GM23338 (cell line): ENCODE measurements around the gene OR51T1. TPM values are rescaled to one million over a fixed set of nuclear protein-coding genes. Genes with fewer than 3 reads are reported as not detected.

Experiments used
- ATAC-seq: fragments of 200-7000 bp; cut with Tn5 transposase; 3 replicates; pipeline ENCODE4 v1.9.1; 2020
- DNase-seq: peaks from one replicate; pipeline ENCODE4 v3.0.0-alpha.2; 2015; ENCODE audit warnings: low spot score
- H2AFZ ChIP-seq: fragments of 200-600 bp; sonication (generic); 2 replicates; pipeline ENCODE4 v1.8.0; 2016; ENCODE audit warnings: antibody characterized with exemption, mild to moderate bottlenecking, moderate library complexity
- H3F3A ChIP-seq: fragments of 200-600 bp; sonication (generic); replicated peaks from 2 replicates; pipeline ENCODE4 v1.8.0; 2017; ENCODE audit warnings: antibody characterized with exemption, mixed run types, low read depth
- H3K27ac ChIP-seq: fragments of 200-600 bp; sonication (generic); 2 replicates; pipeline ENCODE4 v1.6.1; 2016; ENCODE audit warnings: low read depth
- H3K27me3 ChIP-seq: fragments of 200-600 bp; sonication (generic); 2 replicates; pipeline ENCODE4 v1.8.0; 2016; ENCODE audit warnings: mild to moderate bottlenecking, mixed run types, moderate library complexity; ENCODE audit not compliant: insufficient read depth
- H3K36me3 ChIP-seq: fragments of 200-600 bp; sonication (generic); 2 replicates; pipeline ENCODE4 v1.8.0; 2016; ENCODE audit warnings: mild to moderate bottlenecking; ENCODE audit not compliant: insufficient read depth
- H3K4me1 ChIP-seq: fragments of 200-600 bp; sonication (generic); 2 replicates; pipeline ENCODE4 v1.8.0; 2016; ENCODE audit warnings: mild to moderate bottlenecking, moderate library complexity; ENCODE audit not compliant: insufficient read depth
- H3K4me2 ChIP-seq: fragments of 200-600 bp; sonication (generic); 2 replicates; pipeline ENCODE4 v1.7.1; 2017; ENCODE audit warnings: mixed run types
- H3K4me3 ChIP-seq: fragments of 200-600 bp; sonication (generic); 2 replicates; pipeline ENCODE4 v1.6.1; 2016; ENCODE audit warnings: mixed run types
- H3K79me2 ChIP-seq: fragments of 200-600 bp; sonication (generic); replicated peaks from 2 replicates; pipeline ENCODE4 v1.8.0; 2017; ENCODE audit warnings: mild to moderate bottlenecking; ENCODE audit not compliant: insufficient read depth
- H3K9me2 ChIP-seq: fragments of 200-600 bp; sonication (generic); 2 replicates; pipeline ENCODE4 v1.8.0; 2017; ENCODE audit not compliant: insufficient read depth
- H4K20me1 ChIP-seq: fragments of 200-600 bp; sonication (generic); replicated peaks from 2 replicates; pipeline ENCODE4 v1.8.0; 2017; ENCODE audit warnings: mild to moderate bottlenecking; ENCODE audit not compliant: insufficient read depth
- H3K27ac Mint-ChIP-seq: 2 replicates; pipeline ENCODE4 v1.8.0; 2020; ENCODE audit warnings: inconsistent platforms, mild to moderate bottlenecking, moderate library complexity, mixed read lengths
- H3K27me3 Mint-ChIP-seq: 3 replicates; pipeline ENCODE4 v1.8.0; 2022; ENCODE audit warnings: low read depth, mild to moderate bottlenecking, moderate library complexity, mixed read lengths, inconsistent platforms; ENCODE audit not compliant: insufficient read depth, poor library complexity
- H3K36me3 Mint-ChIP-seq: 3 replicates; pipeline ENCODE4 v1.8.0; 2021; ENCODE audit warnings: low read depth, mild to moderate bottlenecking, inconsistent platforms, moderate library complexity, mixed read lengths
- H3K4me1 Mint-ChIP-seq: 3 replicates; pipeline ENCODE4 v1.8.0; 2020; ENCODE audit warnings: mild to moderate bottlenecking, inconsistent platforms, mixed read lengths
- H3K4me3 Mint-ChIP-seq: 3 replicates; pipeline ENCODE4 v1.8.0; 2021; ENCODE audit warnings: moderate library complexity, mild to moderate bottlenecking, inconsistent platforms, mixed read lengths
- H3K9me3 Mint-ChIP-seq: 3 replicates; pipeline ENCODE4 v1.8.0; 2020; ENCODE audit warnings: moderate library complexity, mild to moderate bottlenecking, inconsistent platforms, mixed read lengths
- EZH2 ChIP-seq: fragments of 200-600 bp; sonication (generic); IDR thresholded peaks from one replicate; pipeline ENCODE4 v1.8.0; 2017; ENCODE audit warnings: antibody characterized with exemption, mild to moderate bottlenecking, low read depth; ENCODE audit not compliant: unreplicated experiment
- NANOG ChIP-seq: IDR thresholded peaks from 2 replicates; pipeline ENCODE4 v1.6.1; 2016; ENCODE audit warnings: antibody characterized with exemption, borderline replicate concordance
- STAT1 ChIP-seq: IDR thresholded peaks from one replicate; pipeline ENCODE4 v1.6.1; 2016; ENCODE audit warnings: antibody characterized with exemption; ENCODE audit not compliant: unreplicated experiment
- ZNF462 ChIP-seq: fragments of 250-450 bp; sonication (Bioruptor Pico); IDR thresholded peaks from 2 replicates; pipeline ENCODE4 v1.5.0; 2020; ENCODE audit warnings: mild to moderate bottlenecking, moderate library complexity
- polyA plus RNA-seq: library from polyadenylated mRNA; unstranded; fragments of >200 nt; fragmentation: Nextera tagmentation; extraction: Ambion mirVana; gene quantifications from 2 replicates; pipeline ENCODE4 v1.2.1, GENCODE V29; 2016
- total RNA-seq: library from RNA; depleted of rRNA; stranded (reverse); fragments of >200 nt; shearing (Covaris generic); gene quantifications from 2 replicates; pipeline ENCODE4 v1.2.3, GENCODE V29; 2014
- TF ChIP-seq, protein P1 (sequence below): IDR thresholded peaks from 2 replicates; pipeline ENCODE4 v1.6.1; 2016; ENCODE audit warnings: antibody characterized with exemption
- TF ChIP-seq, protein P2 (sequence below), 2 experiments: fragments of 200-600 bp in 1 of 2; sonication (generic) in 1 of 2; conservative IDR thresholded peaks; 2 replicates each; pipeline versions ENCODE4 v1.5.1 to v1.6.1; 2016 to 2017; ENCODE audit warnings: antibody characterized with exemption in 2 of 2, low read depth in 2 of 2, mild to moderate bottlenecking in 2 of 2, moderate library complexity in 1 of 2

Gene OR51T1
- total and polyA plus RNA-seq, 2 experiments from 2014 or later, result not detected

DNA sequence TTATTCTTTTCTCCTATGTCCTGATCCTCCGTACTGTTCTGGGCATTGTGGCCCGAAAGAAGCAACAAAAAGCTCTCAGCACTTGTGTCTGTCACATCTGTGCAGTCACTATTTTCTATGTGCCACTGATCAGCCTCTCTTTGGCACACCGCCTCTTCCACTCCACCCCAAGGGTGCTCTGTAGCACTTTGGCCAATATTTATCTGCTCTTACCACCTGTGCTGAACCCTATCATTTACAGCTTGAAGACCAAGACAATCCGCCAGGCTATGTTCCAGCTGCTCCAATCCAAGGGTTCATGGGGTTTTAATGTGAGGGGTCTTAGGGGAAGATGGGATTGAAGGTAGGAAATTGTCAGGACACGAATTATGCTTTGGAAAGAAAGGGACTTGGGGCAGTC is 843 bp downstream of the OR51T1 start:
- 0 out of 3 replicates have a peak, but pooled peaks cover 3% of the 10 kb centered on the region for H3K4me1 Mint-ChIP-seq
- Histone ChIP-seq H3K27ac (no peak overlapping the region), H3K4me3 (no peak overlapping the region), H2AFZ (no peak overlapping the region), H3F3A (no peaks in the 10 kb centered on the region), H3K27me3 (no peaks in the 10 kb centered on the region), H3K36me3 (no peaks in the 10 kb centered on the region), H4K20me1 (no peaks in the 10 kb centered on the region), H3K4me1 (no peaks in the 10 kb centered on the region), H3K79me2 (no peaks in the 10 kb centered on the region), H3K9me2 (no peaks in the 10 kb centered on the region), H3K4me2 (no peak overlapping the region)
- no peaks in the 10 kb centered on the region for H3K36me3 Mint-ChIP-seq
- no peaks in the 10 kb centered on the region for H3K9me3 Mint-ChIP-seq
- H3K4me3 Mint-ChIP-seq, result no peak overlapping the region
- no peak for DNase-seq
- TF ChIP-seq EZH2 (no peak), NANOG (no peak), STAT1 (no peak), ZNF462 (CRISPR knock-in tag) (no peak)
- TF ChIP-seq, protein P1, sequence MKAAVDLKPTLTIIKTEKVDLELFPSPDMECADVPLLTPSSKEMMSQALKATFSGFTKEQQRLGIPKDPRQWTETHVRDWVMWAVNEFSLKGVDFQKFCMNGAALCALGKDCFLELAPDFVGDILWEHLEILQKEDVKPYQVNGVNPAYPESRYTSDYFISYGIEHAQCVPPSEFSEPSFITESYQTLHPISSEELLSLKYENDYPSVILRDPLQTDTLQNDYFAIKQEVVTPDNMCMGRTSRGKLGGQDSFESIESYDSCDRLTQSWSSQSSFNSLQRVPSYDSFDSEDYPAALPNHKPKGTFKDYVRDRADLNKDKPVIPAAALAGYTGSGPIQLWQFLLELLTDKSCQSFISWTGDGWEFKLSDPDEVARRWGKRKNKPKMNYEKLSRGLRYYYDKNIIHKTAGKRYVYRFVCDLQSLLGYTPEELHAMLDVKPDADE, result no peak
- TF ChIP-seq, protein P2, sequence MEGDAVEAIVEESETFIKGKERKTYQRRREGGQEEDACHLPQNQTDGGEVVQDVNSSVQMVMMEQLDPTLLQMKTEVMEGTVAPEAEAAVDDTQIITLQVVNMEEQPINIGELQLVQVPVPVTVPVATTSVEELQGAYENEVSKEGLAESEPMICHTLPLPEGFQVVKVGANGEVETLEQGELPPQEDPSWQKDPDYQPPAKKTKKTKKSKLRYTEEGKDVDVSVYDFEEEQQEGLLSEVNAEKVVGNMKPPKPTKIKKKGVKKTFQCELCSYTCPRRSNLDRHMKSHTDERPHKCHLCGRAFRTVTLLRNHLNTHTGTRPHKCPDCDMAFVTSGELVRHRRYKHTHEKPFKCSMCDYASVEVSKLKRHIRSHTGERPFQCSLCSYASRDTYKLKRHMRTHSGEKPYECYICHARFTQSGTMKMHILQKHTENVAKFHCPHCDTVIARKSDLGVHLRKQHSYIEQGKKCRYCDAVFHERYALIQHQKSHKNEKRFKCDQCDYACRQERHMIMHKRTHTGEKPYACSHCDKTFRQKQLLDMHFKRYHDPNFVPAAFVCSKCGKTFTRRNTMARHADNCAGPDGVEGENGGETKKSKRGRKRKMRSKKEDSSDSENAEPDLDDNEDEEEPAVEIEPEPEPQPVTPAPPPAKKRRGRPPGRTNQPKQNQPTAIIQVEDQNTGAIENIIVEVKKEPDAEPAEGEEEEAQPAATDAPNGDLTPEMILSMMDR (conservative IDR thresholded peaks at IDR 0.05; ENCODE audit: low read depth in 2 of 2), result no peak
- ATAC-seq, result no peak
- no peak overlapping the region for H3K27ac Mint-ChIP-seq
- H3K27me3 Mint-ChIP-seq, result no peaks in the 10 kb centered on the region
